GM20431 (cell line): Measurements from ENCODE around the gene ITGA8.

Source experiments
- in situ Hi-C: fragments of 300-500 bp; cut with MseI, MboI; formaldehyde crosslinking; loops from one replicate; pipeline ENCODE4 v1.15.0; 2020; ENCODE audit warnings: low sequenced_read_pairs; ENCODE audit not compliant: unreplicated experiment

The ITGA8 gene

DNA sequence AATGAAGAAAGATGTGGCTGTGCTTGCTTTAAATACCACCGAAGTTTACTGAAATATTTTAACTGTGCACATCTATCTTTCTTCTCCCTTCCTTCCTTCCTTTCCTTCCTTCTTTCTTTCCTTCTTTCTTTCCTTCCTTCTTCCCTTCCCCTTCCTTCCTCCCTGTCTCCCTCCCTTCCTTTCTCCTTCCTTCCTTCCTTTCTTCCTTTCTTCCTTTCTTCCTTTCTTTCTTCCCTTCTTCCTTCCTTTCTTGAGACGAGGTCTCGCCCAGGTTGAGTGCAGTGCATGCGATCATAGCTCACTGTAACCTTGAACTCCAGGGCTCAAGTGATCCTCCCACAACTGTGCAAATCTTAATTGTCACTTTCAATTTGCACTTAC lies 190.9 kb downstream of the ITGA8 start:
- in situ Hi-C loops = no loop called here

DNA sequence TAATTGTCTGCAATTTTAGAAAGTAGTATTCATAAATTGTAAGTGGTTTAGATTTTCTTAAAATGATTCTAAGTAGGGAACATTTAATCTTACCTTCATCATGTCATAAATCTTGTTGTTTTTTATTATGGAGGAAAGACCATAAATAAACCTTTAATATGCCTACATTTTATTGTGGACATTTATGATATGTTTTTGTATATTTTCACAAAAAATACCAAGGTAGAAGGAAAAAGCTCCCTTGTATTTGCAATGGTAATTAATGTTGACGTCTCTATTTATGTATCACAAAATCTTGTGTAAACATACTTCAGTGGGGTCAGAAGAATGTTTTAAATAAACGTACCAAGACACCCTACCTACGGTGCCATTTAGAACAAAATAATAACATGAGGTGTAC lies 193.0 kb downstream of the ITGA8 start:
- in situ Hi-C loops = no loop called here

DNA sequence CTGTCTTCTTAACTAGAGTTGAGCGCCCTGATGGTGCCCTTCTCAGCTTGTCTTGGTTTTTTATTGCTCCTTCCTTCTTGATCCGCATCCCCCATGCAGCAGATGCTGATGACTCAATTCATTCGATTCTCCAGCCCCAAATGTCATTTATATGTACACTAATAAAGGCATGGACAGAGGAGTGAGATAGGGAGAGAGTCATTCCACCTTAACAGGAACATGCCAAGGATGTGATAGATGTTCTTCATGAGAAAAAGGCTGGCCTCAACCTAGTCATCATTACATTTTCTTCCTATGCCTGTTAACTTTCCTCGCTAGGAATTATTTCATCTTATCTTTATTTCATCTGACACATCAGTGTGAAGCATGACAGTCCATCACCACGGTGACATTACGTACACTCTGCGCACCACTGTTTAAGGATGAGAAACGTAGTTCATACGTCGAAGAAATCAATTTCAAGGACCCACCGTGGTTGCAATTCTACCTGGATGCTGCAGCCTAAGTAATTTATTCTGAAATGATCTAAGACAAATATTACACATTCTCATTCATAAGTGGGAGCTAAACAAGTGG lies 198.3 kb downstream of the ITGA8 start:
- in situ Hi-C loops = no loop called here

DNA sequence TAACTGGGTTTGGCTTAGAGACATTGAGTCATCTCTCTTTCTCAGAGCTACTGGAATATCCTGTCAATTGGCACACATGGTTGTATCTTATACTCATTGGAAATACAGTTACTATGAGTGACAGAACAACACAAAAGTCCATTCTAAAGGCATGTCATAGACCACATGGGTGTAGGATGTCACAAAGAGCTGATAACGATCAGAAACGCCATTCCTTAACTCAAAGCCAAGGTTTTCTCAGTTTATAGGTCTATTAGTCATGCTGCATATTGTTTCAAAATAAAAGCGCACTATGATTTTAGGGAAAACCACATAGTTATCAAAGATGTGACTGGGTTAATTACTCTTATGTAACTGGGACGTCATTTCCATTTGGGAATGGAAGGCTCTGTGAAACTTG lies 201.5 kb downstream of the ITGA8 start:
- in situ Hi-C loops = no loop called here

DNA sequence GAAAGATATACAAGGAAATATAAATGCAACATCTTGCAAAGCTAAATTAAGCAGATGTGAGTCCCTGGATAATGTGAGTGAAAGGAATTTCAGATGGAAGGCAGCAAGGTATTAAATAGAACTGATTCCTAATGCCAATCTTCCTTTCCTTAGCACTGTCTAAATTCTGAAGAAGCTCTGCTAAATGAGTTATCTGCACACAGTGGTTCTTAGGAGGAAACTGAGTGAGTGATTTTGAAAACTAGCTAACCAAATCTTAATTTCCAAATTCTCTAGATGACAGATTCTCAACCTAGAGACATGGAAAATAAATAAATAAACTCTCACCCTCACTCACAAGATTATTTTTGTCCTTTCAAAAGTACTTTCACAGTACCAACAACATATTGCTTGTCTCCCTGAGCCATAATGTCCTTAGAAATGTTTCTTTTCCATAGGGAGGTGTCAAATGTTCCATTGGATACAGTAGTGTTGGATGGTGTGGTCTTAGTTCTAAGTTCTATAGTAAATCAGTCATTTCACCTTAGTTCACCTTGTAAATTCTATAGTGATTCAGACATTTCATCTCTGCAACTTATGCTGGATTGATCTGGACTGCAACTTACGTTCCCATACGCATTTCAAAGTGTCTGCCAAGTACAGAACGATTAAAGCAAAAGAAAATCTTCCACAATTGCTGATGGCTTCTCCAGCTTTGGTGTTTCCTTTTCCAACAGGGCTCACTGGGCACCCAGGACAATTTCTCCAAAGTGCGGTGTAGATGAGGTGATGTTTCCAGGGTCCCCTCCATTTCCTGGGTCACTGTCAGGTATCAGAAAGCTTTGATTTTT lies 203.3 kb downstream of the ITGA8 start:
- in situ Hi-C loops = no loop called here

DNA sequence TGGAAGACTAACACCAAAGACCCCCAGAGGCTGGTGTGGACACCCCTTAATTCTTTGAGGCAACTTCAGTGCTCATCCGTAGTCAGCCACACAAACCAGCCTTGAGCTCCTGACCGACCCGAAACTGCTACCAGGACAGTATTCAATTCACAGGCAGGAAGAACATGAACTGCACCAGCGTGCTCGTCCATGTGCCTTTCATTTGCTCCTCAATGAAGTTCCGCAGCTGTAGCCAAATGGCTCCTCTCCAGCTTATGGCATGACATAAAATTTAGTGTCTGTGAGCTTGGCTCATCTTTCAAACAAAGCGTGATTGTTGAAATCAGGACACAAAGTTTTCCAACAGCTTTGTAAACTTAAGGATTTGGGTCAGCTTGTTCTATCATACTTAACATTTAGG lies 204.5 kb downstream of the ITGA8 start:
- in situ Hi-C loops = no loop called here

DNA sequence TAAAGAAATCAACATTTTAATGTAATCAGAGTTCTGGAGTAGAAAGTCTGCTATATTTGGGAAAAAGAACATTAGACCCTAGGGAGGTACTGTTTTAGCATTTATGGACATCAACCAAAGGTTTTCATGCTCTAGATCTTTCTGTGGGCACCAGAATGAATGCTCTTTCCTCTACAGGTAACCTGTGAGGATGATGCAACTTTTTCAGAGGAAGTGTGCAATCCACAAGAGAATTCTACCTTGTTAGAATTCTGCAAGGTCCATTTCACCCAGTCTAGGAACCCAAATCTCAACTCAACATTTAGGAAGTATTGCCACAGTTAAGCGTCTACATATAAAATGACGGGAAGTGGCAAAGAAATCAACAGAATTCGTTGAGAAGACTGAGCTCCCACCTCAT lies 208.8 kb downstream of the ITGA8 start:
- in situ Hi-C loops = no loop called here

DNA sequence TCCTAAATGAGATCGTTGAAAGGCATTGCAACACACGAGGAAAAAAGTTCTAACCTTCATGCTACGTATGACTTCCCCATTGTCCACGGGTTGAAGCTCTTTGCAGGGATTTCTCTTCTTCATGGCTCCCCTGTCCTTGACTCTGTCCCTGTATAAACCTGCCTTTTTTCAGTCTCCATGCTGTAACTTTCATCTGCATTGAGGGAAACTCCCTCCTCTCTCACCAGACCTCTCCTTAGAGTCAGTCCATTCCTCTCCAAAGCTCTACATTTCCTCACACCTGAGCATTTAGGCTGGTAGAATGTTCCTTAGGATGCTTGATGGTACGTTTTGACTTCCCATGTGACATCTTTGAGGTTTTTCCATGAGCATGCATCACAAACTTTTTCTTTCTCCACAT lies 214.4 kb downstream of the ITGA8 start:
- in situ Hi-C loops = no loop called here

DNA sequence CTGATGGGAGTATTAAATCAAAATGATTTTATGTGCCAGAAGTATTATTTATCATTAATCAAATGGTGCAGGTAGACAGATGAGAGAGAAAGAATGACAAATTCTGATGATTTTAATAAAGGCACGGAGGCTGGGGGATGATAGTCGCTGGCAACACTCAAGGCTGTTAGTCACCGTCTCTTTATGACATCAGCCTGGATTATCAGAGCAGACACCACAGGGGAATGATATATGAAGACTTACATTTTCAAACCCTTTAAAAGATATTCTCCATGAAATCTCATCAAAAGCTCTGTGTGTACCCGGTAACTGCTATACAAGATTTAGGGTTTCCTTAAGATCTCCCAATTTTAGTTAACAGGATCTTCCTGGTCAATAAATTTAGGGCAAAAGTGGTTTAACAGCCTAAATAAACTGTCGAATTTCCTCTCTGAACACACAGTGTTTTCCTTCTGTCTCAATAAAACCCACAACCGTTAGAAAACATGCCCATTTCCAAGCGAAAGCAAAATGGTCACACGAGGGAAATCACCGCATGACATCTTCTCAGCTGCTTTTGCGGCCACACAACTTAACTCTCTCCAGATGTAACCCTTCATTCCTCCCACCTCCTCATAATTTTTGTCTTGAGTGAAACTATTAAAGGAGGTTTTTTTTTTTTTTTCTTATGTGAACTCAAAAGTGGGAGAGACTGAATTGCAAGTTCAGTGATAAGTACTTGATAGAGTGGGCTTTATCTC lies 215.5 kb downstream of the ITGA8 start:
- in situ Hi-C loops = no loop called here

DNA sequence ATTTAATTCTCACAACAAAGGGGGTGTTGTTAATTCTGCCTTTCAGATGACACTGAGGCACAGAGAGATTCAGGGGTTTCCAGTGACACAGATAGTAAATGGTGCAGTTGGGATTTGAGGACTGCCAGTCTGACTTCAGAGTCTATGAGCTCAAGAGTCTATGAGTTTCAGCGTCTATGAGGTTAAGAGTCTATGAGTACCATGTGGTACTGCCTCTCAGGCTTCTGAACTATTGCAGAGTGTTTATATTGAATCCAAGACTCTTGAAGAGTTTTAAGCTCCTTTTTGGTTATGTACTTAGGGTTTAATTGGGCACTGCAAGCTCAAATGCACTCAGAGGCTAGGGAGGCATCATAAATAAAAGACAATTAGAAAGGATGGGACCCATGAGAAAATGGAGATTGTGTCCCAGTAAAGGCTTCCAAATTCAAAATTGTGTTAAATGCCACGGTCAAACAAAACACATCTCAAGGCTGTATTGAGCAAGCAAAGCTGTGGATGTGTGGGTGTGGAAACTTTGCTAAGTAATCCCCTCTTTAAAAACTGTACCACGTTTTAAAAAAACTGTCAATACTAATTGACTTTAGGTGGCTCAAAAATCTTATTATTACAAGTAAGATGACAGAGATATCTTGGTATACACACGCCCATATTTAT lies 224.7 kb downstream of the ITGA8 start:
- in situ Hi-C loops = no loop called here

DNA sequence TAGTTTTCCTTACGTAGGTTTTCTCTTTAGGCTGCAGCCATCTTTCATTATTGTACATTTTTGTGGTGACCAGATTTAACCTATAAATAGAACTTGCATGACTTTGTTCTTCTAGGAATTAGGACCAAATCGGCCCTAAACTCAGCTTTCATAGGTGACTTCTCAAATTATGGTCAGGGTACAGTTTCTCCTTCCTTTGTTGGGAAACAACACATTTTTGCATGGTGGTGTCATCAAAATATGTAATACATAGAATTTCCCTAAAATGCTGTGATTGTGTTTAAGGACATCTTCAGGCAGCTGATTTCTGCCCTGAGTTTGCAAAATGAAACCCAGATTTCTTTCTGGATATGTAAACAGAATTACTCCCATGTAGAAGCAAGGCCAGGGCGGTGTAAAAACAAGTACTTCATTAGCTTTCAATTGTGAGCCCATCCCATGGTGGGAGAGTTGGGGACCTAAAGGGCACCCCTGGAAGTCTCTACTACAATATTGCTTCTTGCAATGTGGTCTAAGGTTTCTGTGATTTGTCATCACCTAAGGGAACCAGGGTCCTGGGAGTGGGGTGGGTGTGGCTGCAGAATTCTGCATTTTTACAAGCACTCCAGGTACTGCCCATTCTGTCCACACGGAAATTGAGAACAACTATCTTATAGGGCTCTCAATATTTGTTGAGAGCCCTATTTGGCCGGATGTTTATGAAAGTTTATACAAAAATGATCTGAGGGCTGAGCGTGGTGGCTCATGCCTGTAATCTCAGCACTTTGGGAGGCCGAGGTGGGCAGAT lies 227.7 kb downstream of the ITGA8 start:
- in situ Hi-C loops = no loop called here

DNA sequence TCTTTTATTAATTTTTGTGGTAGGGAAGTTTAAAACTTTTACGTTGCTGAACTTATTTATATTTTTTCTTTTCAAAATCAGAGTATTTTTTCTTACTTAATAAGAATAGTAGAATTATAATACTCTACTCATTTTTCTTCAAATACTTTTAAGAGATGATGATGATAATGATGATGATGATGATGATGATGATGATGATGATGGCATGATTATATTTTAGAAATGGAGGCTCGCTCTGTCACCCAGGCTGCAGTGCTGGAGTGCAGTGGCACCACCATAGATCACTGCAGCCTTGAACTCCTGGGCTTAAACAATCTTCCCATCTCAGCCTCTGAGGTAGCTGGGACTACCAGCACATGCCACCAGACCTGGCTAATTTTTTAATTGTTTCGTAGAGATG lies 230.3 kb downstream of the ITGA8 start:
- in situ Hi-C loops = no loop called here

DNA sequence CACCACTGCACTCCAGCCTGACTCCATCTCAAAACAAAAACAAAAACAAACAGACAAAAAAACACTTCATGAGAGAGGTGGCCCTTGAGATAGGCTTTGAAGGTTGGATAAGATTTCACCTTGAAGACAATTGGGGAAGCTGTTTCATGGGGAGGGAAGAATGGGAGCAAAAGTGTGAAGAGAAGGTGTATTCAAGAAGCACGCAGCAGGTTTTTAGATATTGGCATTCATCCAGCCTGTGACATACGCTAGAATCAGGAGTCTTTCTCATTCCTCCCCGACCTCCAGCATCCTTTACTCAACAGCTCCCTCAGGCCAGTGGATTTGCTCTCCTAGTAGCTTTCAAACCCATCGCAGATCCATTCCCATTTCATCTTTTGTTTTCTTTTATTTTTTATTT lies 232.3 kb downstream of the ITGA8 start:
- in situ Hi-C loops = no loop called here

DNA sequence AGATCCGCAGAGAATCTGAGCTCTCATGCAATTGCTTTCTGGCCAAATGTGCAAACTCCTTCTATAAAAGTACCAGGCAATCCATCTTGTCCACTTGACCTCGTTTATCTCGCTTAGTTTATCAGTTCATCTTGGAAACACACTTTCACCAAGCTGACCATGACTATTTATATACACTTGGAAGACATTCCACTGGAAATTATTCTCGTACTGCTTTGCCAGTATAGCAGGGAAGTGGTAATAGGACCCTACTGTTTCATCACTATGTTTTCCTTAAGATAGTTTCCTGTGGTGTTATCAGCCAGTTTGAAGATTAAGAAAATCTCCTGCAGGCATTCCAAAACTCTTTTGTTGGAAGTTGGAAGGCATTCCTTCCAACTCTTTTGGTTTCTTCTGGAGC lies 233.3 kb downstream of the ITGA8 start:
- in situ Hi-C loops = no loop called here

DNA sequence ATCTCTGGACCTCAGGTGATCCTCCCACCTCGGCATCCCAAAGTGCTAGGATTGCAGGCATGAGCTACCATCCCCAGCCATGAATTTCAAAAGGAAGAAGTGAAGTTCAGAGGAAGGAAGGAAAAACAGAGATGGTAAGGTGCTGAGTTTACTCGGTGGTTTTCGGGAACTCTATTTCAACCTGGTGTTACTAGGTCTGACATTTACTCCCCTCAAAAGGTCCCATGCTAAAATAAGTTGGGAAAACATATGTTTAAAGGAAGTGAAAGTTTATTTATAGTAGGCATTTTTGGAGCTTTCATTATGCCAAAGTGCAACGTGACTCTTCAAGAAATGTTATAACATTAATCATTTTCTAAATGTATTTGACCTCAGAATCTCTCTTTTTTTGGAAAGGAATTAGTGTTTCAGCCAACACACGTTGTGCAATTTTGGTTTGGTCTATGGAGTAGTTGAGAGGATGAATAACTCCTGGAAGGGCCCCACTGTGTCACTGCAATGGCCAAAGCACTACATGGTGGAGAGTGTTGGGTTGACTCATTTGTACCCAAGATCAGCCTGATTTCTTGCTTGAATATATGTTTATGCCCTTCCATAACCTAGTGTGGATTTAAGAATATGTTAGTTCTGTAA lies 233.9 kb downstream of the ITGA8 start:
- in situ Hi-C loops = no loop called here

DNA sequence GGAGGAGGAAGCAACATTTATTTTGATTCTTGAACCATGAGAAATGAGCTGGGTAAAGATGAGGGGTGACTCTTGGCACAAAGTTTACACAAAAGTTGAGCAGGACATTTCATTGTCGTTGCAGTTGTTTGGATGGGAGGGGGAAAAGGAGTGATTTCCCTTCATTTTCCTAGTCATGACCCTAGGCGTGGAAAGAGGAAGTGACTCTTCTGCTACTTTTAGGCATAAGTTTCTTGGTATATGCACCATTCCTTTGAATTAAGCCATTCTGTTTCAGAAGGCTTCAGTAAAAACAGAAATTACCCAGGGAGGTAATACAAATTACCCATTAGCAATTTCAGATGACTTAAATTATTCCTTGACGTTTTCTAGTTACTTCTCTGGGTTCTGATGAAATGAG lies 234.7 kb downstream of the ITGA8 start:
- in situ Hi-C loops = no loop called here

DNA sequence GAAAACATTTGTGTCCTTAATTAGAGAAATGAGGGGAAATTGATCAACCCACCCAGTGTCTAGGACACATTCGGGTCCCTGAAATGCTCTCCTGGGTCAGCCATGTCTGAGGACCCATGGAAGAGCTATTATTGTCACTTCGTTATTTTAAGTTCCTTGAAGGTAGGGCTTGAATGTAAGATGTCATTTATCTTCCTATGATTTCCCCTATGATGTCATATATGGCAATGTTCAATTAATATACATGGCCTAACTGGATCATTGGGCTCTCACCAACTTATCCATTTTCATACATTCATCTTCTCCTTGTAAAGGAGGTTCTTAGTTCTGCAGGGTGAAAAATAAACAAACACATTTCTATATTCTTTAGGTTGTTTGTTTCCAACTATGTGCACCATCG lies 235.6 kb downstream of the ITGA8 start:
- in situ Hi-C loops = no loop called here

DNA sequence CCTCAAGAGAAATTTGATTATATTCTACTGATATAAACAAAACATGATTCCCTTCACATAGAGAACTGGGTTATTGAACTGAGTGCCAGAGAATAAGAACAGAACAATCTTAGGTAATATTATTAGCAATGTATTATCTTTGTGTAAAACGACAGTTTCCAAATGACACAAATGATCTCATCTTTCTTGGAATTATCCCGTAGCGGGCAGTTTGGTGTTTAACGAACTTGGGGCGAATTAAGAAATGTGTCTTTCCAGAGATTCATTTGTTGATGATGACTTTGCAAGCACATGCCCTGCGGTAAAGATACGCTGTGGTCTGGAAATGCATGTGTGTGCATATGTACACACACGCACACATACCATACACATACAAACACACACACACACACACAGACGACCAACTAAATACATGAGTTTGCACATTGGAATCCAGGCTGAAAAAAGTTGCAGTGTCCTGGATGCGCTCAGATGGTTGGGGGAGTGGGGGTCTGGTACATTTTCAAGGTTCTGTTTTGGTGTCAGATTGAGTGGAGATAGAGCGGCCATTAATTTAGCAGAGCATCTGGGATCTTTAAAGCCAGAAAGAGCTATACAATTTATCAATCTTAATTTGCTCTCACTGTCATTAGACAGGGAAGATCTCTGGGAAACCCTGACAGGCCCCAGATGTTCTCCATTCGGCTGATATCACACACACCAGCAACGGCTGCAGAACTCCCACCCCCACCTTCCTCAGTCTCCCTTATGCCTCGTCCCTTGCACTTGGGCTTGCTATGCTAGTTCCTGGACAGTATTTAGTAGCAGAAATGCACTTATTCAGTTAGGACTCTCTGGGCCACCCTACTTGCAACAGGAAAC lies 236.3 kb downstream of the ITGA8 start:
- in situ Hi-C loops = no loop called here

DNA sequence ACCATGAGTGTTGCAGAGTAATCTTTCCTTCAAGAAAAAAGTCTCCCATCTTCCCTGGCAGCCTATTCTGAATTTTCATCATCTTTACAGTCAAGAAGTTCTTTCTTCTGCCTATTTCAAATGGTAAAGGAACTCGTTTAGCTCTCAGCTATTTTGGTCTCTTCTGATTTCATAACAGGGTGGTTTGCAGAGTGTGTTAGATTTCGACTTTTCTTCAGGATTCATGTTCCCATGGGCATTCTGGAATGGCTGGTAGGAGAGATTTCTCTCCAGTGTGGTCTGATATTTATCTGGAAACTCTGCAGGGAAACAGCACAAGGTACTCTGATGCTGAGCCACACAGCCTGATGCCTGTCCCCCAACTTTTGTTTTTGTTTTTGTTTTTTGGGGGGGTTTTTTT lies 237.6 kb downstream of the ITGA8 start:
- in situ Hi-C loops = no loop called here
